ENCODE measurements around the gene PEMT. TPM values are rescaled to one million over a fixed set of nuclear protein-coding genes. Genes with fewer than 3 reads are reported as not detected.

The PEMT gene
- total RNA-seq, 1 experiment from 2014 or later, result 178 TPM

DNA sequence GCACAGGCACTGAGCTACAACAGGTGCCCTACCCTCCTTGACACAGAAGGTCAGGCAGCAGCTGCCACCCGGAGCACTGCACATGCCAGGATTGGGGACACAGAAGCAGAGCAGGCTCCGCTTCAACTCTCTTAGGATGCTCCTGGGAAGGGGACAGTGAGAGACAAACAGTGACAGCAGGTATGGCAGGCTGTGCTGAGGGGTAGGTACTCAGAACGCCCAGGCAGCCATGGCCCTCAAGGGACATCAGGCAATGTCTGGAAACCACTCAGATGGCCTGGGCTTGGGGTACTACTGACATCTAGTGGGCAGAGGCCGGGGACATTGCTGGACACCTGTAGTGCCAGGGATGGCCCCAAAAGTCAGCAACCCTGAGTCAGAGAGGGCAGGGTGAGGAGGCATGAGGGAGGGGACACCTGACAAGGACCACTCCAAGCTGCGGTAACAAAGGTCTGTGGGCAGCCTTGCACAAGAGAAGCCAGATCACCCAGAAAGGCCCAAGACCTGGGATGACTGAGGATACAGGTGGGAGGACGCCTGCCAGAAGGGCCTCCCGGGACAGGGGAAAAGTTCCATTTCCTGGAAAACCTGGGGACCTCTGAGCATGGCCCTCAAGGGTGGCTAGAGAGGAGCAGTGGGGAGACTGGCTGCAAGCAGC lies 21.2 kb downstream of the PEMT start:
- H3K36me3 ChIP-seq (ENCODE audit: low read depth, low read length), result no peaks in the 10 kb centered on the region
- H3K9me2 ChIP-seq (replicated peaks; ENCODE audit: low read length), result no peaks in the 10 kb centered on the region
- no peak overlapping the region for H3K27ac ChIP-seq (ENCODE audit: low read length)
- no peaks in the 10 kb centered on the region for H3K9me3 ChIP-seq (ENCODE audit: low read length)
- POLR2A ChIA-PET (ENCODE audit: unreplicated experiment), result no interaction called here
- no peak overlapping the region for H3K4me2 ChIP-seq (ENCODE audit: low read length)
- H3K79me2 ChIP-seq (ENCODE audit: low read length), result no peaks in the 10 kb centered on the region
- no peaks in the 10 kb centered on the region for H4K20me1 ChIP-seq (ENCODE audit: low read length)
- H3K27me3 ChIP-seq (ENCODE audit: low read length), result no peaks in the 10 kb centered on the region
- no peak overlapping the region for H3K9ac ChIP-seq (ENCODE audit: low read length)
- H3F3A ChIP-seq (ENCODE audit: low read length, unreplicated experiment), result no peaks in the 10 kb centered on the region
- ATAC-seq (peak; percentile 87), DNase-seq (peak; percentile 72)
- TF ChIP-seq EZH2phosphoT487 (IDR thresholded peaks at IDR 0.05; ENCODE audit: borderline replicate concordance, low read length) (no peak), EZH2 (IDR thresholded peaks at IDR 0.05; ENCODE audit: low read length, unreplicated experiment) (no peak)
- TF ChIP-seq, protein P1, sequence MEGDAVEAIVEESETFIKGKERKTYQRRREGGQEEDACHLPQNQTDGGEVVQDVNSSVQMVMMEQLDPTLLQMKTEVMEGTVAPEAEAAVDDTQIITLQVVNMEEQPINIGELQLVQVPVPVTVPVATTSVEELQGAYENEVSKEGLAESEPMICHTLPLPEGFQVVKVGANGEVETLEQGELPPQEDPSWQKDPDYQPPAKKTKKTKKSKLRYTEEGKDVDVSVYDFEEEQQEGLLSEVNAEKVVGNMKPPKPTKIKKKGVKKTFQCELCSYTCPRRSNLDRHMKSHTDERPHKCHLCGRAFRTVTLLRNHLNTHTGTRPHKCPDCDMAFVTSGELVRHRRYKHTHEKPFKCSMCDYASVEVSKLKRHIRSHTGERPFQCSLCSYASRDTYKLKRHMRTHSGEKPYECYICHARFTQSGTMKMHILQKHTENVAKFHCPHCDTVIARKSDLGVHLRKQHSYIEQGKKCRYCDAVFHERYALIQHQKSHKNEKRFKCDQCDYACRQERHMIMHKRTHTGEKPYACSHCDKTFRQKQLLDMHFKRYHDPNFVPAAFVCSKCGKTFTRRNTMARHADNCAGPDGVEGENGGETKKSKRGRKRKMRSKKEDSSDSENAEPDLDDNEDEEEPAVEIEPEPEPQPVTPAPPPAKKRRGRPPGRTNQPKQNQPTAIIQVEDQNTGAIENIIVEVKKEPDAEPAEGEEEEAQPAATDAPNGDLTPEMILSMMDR (conservative IDR thresholded peaks at IDR 0.05; ENCODE audit: low read depth, low read length), result peak; percentile 82
- CTCF ChIA-PET, result no interaction called here
- no peak overlapping the region for H2AFZ ChIP-seq (ENCODE audit: low read length)
- H3K4me3 ChIP-seq (ENCODE audit: low read length), result no peak overlapping the region
- intact Hi-C loops (cut with micrococcal nuclease), result loop anchor here (1.0 kb wide), 1 partner anchor 74 kb away; the partner anchor contains the start of gene RASD1
- peaks cover 8% of the 10 kb centered on the region for H3K4me1 ChIP-seq (ENCODE audit: insufficient read depth, low read length)
- BruUV-seq (replicated peaks), result no TSS peak

DNA sequence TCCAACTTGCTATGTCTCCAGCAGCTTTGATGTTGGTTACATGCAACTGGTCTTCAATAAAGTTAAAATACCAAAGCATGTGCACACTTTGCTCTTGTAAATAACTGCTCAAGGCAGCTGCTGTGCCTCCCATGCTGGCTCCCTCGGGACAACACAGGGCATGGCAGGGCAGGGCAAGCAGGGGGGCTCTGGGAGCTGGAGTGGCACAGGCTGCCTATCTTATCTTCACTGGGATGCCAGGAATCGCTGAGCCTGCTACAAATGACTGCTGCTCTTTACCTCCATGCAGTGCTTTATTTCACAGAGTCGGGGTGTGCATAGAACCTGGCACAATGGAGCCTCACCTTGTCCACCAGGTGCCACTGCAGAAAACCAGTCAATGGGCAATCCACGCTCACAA lies 21.8 kb downstream of the PEMT start:
- Histone ChIP-seq H3K9me2 (replicated peaks; ENCODE audit: low read length) (no peaks in the 10 kb centered on the region), H3K4me2 (ENCODE audit: low read length) (no peak overlapping the region), H2AFZ (ENCODE audit: low read length) (no peak overlapping the region), H3K27ac (ENCODE audit: low read length) (no peak overlapping the region), H3K4me3 (ENCODE audit: low read length) (no peak overlapping the region), H3F3A (ENCODE audit: low read length, unreplicated experiment) (no peaks in the 10 kb centered on the region), H3K27me3 (ENCODE audit: low read length) (no peaks in the 10 kb centered on the region), H3K79me2 (ENCODE audit: low read length) (no peaks in the 10 kb centered on the region), H3K4me1 (ENCODE audit: insufficient read depth, low read length) (peaks cover 2% of the 10 kb centered on the region), H4K20me1 (ENCODE audit: low read length) (no peaks in the 10 kb centered on the region), H3K9me3 (ENCODE audit: low read length) (no peaks in the 10 kb centered on the region), H3K36me3 (ENCODE audit: low read depth, low read length) (no peaks in the 10 kb centered on the region), H3K9ac (ENCODE audit: low read length) (no peak overlapping the region)
- DNase-seq (no peak), ATAC-seq (no peak; the same call in 1 of the 2 replicates)
- no TSS peak for BruUV-seq (replicated peaks)
- intact Hi-C loops (cut with micrococcal nuclease), result loop anchor here (1.0 kb wide), 1 partner anchor 73 kb away; the partner anchor contains the start of gene RASD1
- TF ChIP-seq, protein P1 (conservative IDR thresholded peaks at IDR 0.05; ENCODE audit: low read depth, low read length), result no peak
- TF ChIP-seq EZH2phosphoT487 (IDR thresholded peaks at IDR 0.05; ENCODE audit: borderline replicate concordance, low read length) (no peak), EZH2 (IDR thresholded peaks at IDR 0.05; ENCODE audit: low read length, unreplicated experiment) (no peak)
- ChIA-PET POLR2A (ENCODE audit: unreplicated experiment) (interaction anchor here (0.6 kb wide), 1 partner anchor 55 kb away, joined by 6 read pairs; no protein-coding TSS in a partner anchor), CTCF (no interaction called here)

DNA sequence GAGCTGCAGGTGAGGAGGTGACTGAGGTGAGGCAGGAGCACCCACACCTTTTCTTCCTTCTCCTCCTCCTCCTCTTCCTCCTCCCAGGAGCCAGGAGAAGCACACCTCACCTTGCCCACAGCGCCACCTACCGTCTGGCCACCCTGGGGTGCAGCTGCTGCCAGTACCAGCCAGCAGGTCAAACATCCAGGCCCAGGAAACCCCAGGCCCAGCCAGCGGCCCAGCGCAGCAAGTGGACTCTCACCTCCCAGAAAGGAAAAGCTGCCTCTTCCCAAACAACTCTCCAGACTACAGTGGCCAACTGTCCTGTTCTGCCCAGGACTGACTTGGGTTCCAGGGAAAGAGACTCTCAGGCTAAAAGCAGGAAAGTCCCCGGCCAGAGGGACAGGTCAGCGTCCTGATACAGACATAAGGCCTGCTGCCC lies 22.7 kb downstream of the PEMT start:
- POLR2A ChIA-PET (ENCODE audit: unreplicated experiment), result no interaction called here
- ATAC-seq (peak; percentile 60; the same call in 1 of the 2 replicates), DNase-seq (peak; percentile 85)
- H3K4me2 ChIP-seq (ENCODE audit: low read length), result no peak overlapping the region
- no peaks in the 10 kb centered on the region for H3K9me2 ChIP-seq (replicated peaks; ENCODE audit: low read length)
- H3K27me3 ChIP-seq (ENCODE audit: low read length), result no peaks in the 10 kb centered on the region
- H3K4me1 ChIP-seq (ENCODE audit: insufficient read depth, low read length), result no peaks in the 10 kb centered on the region
- H3K4me3 ChIP-seq (ENCODE audit: low read length), result no peak overlapping the region
- H3F3A ChIP-seq (ENCODE audit: low read length, unreplicated experiment), result no peaks in the 10 kb centered on the region
- intact Hi-C loops (cut with micrococcal nuclease), result no loop called here
- H3K27ac ChIP-seq (ENCODE audit: low read length), result no peak overlapping the region
- CTCF ChIA-PET, result interaction anchor here (1.8 kb wide), 1 partner anchor 72 kb away, joined by 12 read pairs; the partner anchor contains the start of gene RASD1
- no peaks in the 10 kb centered on the region for H3K79me2 ChIP-seq (ENCODE audit: low read length)
- H4K20me1 ChIP-seq (ENCODE audit: low read length), result no peaks in the 10 kb centered on the region
- no peak overlapping the region for H3K9ac ChIP-seq (ENCODE audit: low read length)
- BruUV-seq (replicated peaks), result no TSS peak
- TF ChIP-seq EZH2 (IDR thresholded peaks at IDR 0.05; ENCODE audit: low read length, unreplicated experiment) (no peak), EZH2phosphoT487 (IDR thresholded peaks at IDR 0.05; ENCODE audit: borderline replicate concordance, low read length) (no peak)
- TF ChIP-seq, protein P1 (conservative IDR thresholded peaks at IDR 0.05; ENCODE audit: low read depth, low read length), result peak; percentile 93
- no peak overlapping the region for H2AFZ ChIP-seq (ENCODE audit: low read length)
- no peaks in the 10 kb centered on the region for H3K9me3 ChIP-seq (ENCODE audit: low read length)
- no peaks in the 10 kb centered on the region for H3K36me3 ChIP-seq (ENCODE audit: low read depth, low read length)

All from PC-3 (cell line).